OCI-LY3 (cell line): ENCODE results near the gene SOX5.
A peak's percentile ranks its signal among the peaks of the same experiment; 100 is the strongest.

ENCODE experiments used
- H2AFZ ChIP-seq: fragments of 200-600, 300-600 bp; shearing (Covaris generic); 2 replicates; pipeline ENCODE4 v1.6.0; 2014; ENCODE audit warnings: antibody characterized with exemption, low read depth, low read length
- H3K27ac ChIP-seq: fragments of 200-600, 300-600 bp; sonication (generic); 2 replicates; pipeline ENCODE4 v1.5.1; 2014; ENCODE audit warnings: mild to moderate bottlenecking, low read length, moderate library complexity, mixed read lengths
- H3K27me3 ChIP-seq: fragments of 200-600, 300-600 bp; sonication (generic); 2 replicates; pipeline ENCODE4 v1.6.1; 2014; ENCODE audit warnings: low read depth, low read length, mixed read lengths
- H3K36me3 ChIP-seq: fragments of 200-600, 300-600 bp; sonication (generic); replicated peaks from 2 replicates; pipeline ENCODE3; 2014; ENCODE audit warnings: low read depth, low read length, mixed read lengths
- H3K4me1 ChIP-seq: fragments of 300-600, 200-600 bp; sonication (generic); 2 replicates; pipeline ENCODE4 v1.6.1; 2014; ENCODE audit warnings: low read length, mixed read lengths
- H3K4me2 ChIP-seq: fragments of 200-600, 300-600 bp; sonication (generic); 2 replicates; pipeline ENCODE4 v1.6.1; 2014; ENCODE audit warnings: low read length, mixed read lengths
- H3K4me3 ChIP-seq: fragments of 300-600, 200-600 bp; sonication (generic); 2 replicates; pipeline ENCODE4 v1.5.1; 2014; ENCODE audit warnings: antibody characterized with exemption, mild to moderate bottlenecking, low read length, moderate library complexity
- H3K79me2 ChIP-seq: fragments of 300-600, 200-600 bp; shearing (Covaris generic); 2 replicates; pipeline ENCODE4 v1.6.1; 2014; ENCODE audit warnings: mild to moderate bottlenecking, low read length, mixed read lengths
- H3K9ac ChIP-seq: fragments of 300-600, 200-600 bp; shearing (Covaris generic); 2 replicates; pipeline ENCODE4 v1.6.0; 2014; ENCODE audit warnings: mild to moderate bottlenecking, low read length, moderate library complexity
- H3K9me3 ChIP-seq: fragments of 200-600, 300-600 bp; shearing (Covaris generic); 2 replicates; pipeline ENCODE4 v1.6.1; 2014; ENCODE audit warnings: low read length, mixed read lengths; ENCODE audit not compliant: insufficient read depth
- H4K20me1 ChIP-seq: fragments of 200-600, 300-600 bp; sonication (generic); 2 replicates; pipeline ENCODE4 v1.6.1; 2016; ENCODE audit warnings: low read length, mixed read lengths; ENCODE audit not compliant: insufficient read depth
- EZH2phosphoT487 ChIP-seq: fragments of 200-600 bp; shearing (Covaris generic); IDR thresholded peaks from 2 replicates; pipeline ENCODE4 v1.6.1; 2018; ENCODE audit warnings: antibody characterized with exemption, mixed run types, low read depth
- TF ChIP-seq, protein P1 (sequence below): fragments of 200-600, 300-600 bp; sonication (generic); IDR thresholded peaks from 2 replicates; pipeline ENCODE4 v1.5.1; 2014; ENCODE audit warnings: antibody characterized with exemption, low read length, low read depth

Gene SOX5

DNA sequence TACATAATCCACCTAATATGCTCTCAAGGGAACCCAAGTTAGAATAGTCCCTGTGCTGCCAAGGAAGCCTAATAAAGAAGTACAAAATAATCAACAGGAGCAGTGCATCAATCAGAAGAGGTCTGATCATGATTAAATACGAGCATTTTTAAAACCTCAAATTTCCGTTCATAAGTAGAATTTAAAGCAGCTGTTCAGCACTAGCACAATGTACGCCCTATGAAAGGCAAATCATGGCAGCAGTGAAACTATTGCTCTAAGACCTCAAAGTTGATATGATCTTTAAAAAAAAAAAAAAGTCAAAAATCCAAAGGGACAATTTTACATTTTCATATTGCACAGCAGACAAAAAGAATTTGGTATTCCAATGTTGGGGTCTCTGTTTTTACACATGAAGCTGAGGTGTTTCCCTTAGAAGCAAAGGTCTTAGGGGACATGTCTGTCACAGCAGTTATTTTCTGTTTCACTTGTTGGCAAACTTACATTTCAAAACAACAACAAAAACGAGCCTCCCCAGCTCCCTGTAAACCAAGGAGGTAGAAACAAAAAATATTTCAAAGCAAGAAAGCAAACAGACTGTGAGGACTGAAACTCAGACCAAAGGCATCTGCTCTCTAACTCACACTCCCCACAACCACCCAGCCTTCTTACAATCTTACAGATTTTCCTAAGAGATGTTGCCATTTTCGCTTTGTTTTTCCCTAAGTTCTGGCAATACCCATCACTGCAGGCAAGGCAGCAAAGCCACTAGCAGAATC, 28.2 kb downstream of the SOX5 start:
- H3K4me2 ChIP-seq, result peak overlapping the region; percentile 44
- H3K27ac ChIP-seq, result no peak overlapping the region
- peaks cover 75% of the 10 kb centered on the region for H4K20me1 ChIP-seq

GRCh38 chr12:23911574-23911973, 37.9 kb downstream of the SOX5 start:
- Histone ChIP-seq H4K20me1 (peaks cover 73% of the 10 kb centered on the region), H3K4me3 (no peak overlapping the region), H3K4me1 (peaks cover 48% of the 10 kb centered on the region), H2AFZ (no peak overlapping the region), H3K27ac (no peak overlapping the region), H3K79me2 (peaks cover 21% of the 10 kb centered on the region), H3K9me3 (no peaks in the 10 kb centered on the region), H3K9ac (no peak overlapping the region), H3K4me2 (no peak overlapping the region), H3K36me3 (no peaks in the 10 kb centered on the region), H3K27me3 (no peaks in the 10 kb centered on the region)
- TF ChIP-seq, protein P1, sequence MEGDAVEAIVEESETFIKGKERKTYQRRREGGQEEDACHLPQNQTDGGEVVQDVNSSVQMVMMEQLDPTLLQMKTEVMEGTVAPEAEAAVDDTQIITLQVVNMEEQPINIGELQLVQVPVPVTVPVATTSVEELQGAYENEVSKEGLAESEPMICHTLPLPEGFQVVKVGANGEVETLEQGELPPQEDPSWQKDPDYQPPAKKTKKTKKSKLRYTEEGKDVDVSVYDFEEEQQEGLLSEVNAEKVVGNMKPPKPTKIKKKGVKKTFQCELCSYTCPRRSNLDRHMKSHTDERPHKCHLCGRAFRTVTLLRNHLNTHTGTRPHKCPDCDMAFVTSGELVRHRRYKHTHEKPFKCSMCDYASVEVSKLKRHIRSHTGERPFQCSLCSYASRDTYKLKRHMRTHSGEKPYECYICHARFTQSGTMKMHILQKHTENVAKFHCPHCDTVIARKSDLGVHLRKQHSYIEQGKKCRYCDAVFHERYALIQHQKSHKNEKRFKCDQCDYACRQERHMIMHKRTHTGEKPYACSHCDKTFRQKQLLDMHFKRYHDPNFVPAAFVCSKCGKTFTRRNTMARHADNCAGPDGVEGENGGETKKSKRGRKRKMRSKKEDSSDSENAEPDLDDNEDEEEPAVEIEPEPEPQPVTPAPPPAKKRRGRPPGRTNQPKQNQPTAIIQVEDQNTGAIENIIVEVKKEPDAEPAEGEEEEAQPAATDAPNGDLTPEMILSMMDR, result no peak
- TF ChIP-seq EZH2phosphoT487, result no peak

More for the DNA sequence above, 28.2 kb downstream of the SOX5 start:
- no peak for TF ChIP-seq EZH2phosphoT487
- TF ChIP-seq, protein P1, result no peak
- Histone ChIP-seq H3K9me3 (no peaks in the 10 kb centered on the region), H3K9ac (no peak overlapping the region), H3K4me3 (no peak overlapping the region), H3K36me3 (peaks cover 3% of the 10 kb centered on the region), H3K4me1 (peaks cover 19% of the 10 kb centered on the region), H3K79me2 (peaks cover 17% of the 10 kb centered on the region), H2AFZ (no peak overlapping the region), H3K27me3 (no peaks in the 10 kb centered on the region)

DNA sequence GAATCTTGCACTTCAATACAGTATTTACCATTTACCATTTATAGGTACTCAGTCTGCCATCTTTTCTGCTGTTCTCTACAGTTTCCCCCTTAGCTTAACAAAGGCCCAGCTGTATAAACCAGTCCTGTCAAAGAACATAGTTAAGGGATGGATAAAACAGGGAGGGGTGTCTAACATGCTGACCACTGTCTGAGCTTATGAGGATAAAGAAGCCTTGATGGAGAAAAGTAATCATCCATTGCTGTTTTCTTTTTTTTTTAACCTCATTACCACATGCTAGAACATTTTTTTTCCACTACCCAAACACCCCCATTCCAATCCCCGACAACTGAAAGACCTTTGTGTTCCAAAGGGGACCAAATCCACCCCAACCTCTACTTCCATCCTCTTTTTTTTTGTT, 39.9 kb downstream of the SOX5 start:
- no peaks in the 10 kb centered on the region for H3K27me3 ChIP-seq
- peaks cover 21% of the 10 kb centered on the region for H3K79me2 ChIP-seq
- no peaks in the 10 kb centered on the region for H3K36me3 ChIP-seq
- no peak overlapping the region for H2AFZ ChIP-seq
- peaks cover 35% of the 10 kb centered on the region for H3K4me1 ChIP-seq
- no peak overlapping the region for H3K4me3 ChIP-seq
- H3K27ac ChIP-seq, result no peak overlapping the region
- H3K9ac ChIP-seq, result no peak overlapping the region
- no peak for TF ChIP-seq EZH2phosphoT487
- TF ChIP-seq, protein P1, result no peak
- no peaks in the 10 kb centered on the region for H3K9me3 ChIP-seq
- H4K20me1 ChIP-seq, result peaks cover 69% of the 10 kb centered on the region
- no peak overlapping the region for H3K4me2 ChIP-seq

DNA sequence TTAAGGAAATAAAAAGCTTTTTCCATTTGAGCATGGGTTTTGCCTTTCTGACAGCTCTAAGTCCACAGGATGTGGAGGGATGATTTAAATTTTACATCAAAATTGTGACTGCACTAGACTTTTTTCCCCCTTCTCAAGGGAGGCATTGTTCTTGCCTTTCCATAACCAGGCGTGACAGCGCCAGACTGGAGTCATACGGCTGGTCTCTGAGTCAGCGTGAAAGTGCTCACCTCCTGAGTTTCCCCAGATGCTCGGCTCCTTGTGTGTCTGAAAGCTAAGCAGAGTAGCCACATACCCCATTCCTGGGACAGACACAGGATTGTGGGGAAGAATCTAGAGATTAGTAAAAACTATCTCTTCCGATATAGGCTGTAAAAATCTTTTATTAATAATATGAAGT, 43.1 kb downstream of the SOX5 start:
- H3K4me2 ChIP-seq, result peak overlapping the region; percentile 41
- no peak overlapping the region for H3K4me3 ChIP-seq
- H3K9ac ChIP-seq, result no peak overlapping the region
- H3K27me3 ChIP-seq, result no peaks in the 10 kb centered on the region
- no peak overlapping the region for H3K27ac ChIP-seq
- H3K79me2 ChIP-seq, result peaks cover 10% of the 10 kb centered on the region; the same call in 1 of the 2 replicates
- peaks cover 26% of the 10 kb centered on the region for H3K4me1 ChIP-seq
- no peaks in the 10 kb centered on the region for H3K9me3 ChIP-seq
- TF ChIP-seq, protein P1, result no peak
- no peak for TF ChIP-seq EZH2phosphoT487
- peaks cover 4% of the 10 kb centered on the region for H3K36me3 ChIP-seq
- no peak overlapping the region for H2AFZ ChIP-seq
- H4K20me1 ChIP-seq, result peaks cover 63% of the 10 kb centered on the region
